GM23338 (cell line): ENCODE measurements around the gene EREG. TPM values are rescaled to one million over a fixed set of nuclear protein-coding genes. Genes with fewer than 3 reads are reported as not detected.

ENCODE experiments used
- ATAC-seq: fragments of 200-7000 bp; cut with Tn5 transposase; 3 replicates; pipeline ENCODE4 v1.9.1; 2020
- DNase-seq: peaks from one replicate; pipeline ENCODE4 v3.0.0-alpha.2; 2015; ENCODE audit warnings: low spot score
- H2AFZ ChIP-seq: fragments of 200-600 bp; sonication (generic); 2 replicates; pipeline ENCODE4 v1.8.0; 2016; ENCODE audit warnings: antibody characterized with exemption, mild to moderate bottlenecking, moderate library complexity
- H3F3A ChIP-seq: fragments of 200-600 bp; sonication (generic); replicated peaks from 2 replicates; pipeline ENCODE4 v1.8.0; 2017; ENCODE audit warnings: antibody characterized with exemption, mixed run types, low read depth
- H3K27ac ChIP-seq: fragments of 200-600 bp; sonication (generic); 2 replicates; pipeline ENCODE4 v1.6.1; 2016; ENCODE audit warnings: low read depth
- H3K27me3 ChIP-seq: fragments of 200-600 bp; sonication (generic); 2 replicates; pipeline ENCODE4 v1.8.0; 2016; ENCODE audit warnings: mild to moderate bottlenecking, mixed run types, moderate library complexity; ENCODE audit not compliant: insufficient read depth
- H3K36me3 ChIP-seq: fragments of 200-600 bp; sonication (generic); 2 replicates; pipeline ENCODE4 v1.8.0; 2016; ENCODE audit warnings: mild to moderate bottlenecking; ENCODE audit not compliant: insufficient read depth
- H3K4me1 ChIP-seq: fragments of 200-600 bp; sonication (generic); 2 replicates; pipeline ENCODE4 v1.8.0; 2016; ENCODE audit warnings: mild to moderate bottlenecking, moderate library complexity; ENCODE audit not compliant: insufficient read depth
- H3K4me2 ChIP-seq: fragments of 200-600 bp; sonication (generic); 2 replicates; pipeline ENCODE4 v1.7.1; 2017; ENCODE audit warnings: mixed run types
- H3K4me3 ChIP-seq: fragments of 200-600 bp; sonication (generic); 2 replicates; pipeline ENCODE4 v1.6.1; 2016; ENCODE audit warnings: mixed run types
- H3K79me2 ChIP-seq: fragments of 200-600 bp; sonication (generic); replicated peaks from 2 replicates; pipeline ENCODE4 v1.8.0; 2017; ENCODE audit warnings: mild to moderate bottlenecking; ENCODE audit not compliant: insufficient read depth
- H3K9me2 ChIP-seq: fragments of 200-600 bp; sonication (generic); 2 replicates; pipeline ENCODE4 v1.8.0; 2017; ENCODE audit not compliant: insufficient read depth
- H4K20me1 ChIP-seq: fragments of 200-600 bp; sonication (generic); replicated peaks from 2 replicates; pipeline ENCODE4 v1.8.0; 2017; ENCODE audit warnings: mild to moderate bottlenecking; ENCODE audit not compliant: insufficient read depth
- H3K27ac Mint-ChIP-seq: 2 replicates; pipeline ENCODE4 v1.8.0; 2020; ENCODE audit warnings: inconsistent platforms, mild to moderate bottlenecking, moderate library complexity, mixed read lengths
- H3K27me3 Mint-ChIP-seq: 3 replicates; pipeline ENCODE4 v1.8.0; 2022; ENCODE audit warnings: low read depth, mild to moderate bottlenecking, moderate library complexity, mixed read lengths, inconsistent platforms; ENCODE audit not compliant: insufficient read depth, poor library complexity
- H3K36me3 Mint-ChIP-seq: 3 replicates; pipeline ENCODE4 v1.8.0; 2021; ENCODE audit warnings: low read depth, mild to moderate bottlenecking, inconsistent platforms, moderate library complexity, mixed read lengths
- H3K4me1 Mint-ChIP-seq: 3 replicates; pipeline ENCODE4 v1.8.0; 2020; ENCODE audit warnings: mild to moderate bottlenecking, inconsistent platforms, mixed read lengths
- H3K4me3 Mint-ChIP-seq: 3 replicates; pipeline ENCODE4 v1.8.0; 2021; ENCODE audit warnings: moderate library complexity, mild to moderate bottlenecking, inconsistent platforms, mixed read lengths
- H3K9me3 Mint-ChIP-seq: 3 replicates; pipeline ENCODE4 v1.8.0; 2020; ENCODE audit warnings: moderate library complexity, mild to moderate bottlenecking, inconsistent platforms, mixed read lengths
- EZH2 ChIP-seq: fragments of 200-600 bp; sonication (generic); IDR thresholded peaks from one replicate; pipeline ENCODE4 v1.8.0; 2017; ENCODE audit warnings: antibody characterized with exemption, mild to moderate bottlenecking, low read depth; ENCODE audit not compliant: unreplicated experiment
- EZH2phosphoT487 ChIP-seq: fragments of 200-600 bp; sonication (generic); IDR thresholded peaks from one replicate; pipeline ENCODE4 v1.8.1; 2018; ENCODE audit warnings: antibody characterized with exemption; ENCODE audit not compliant: unreplicated experiment
- NANOG ChIP-seq: IDR thresholded peaks from 2 replicates; pipeline ENCODE4 v1.6.1; 2016; ENCODE audit warnings: antibody characterized with exemption, borderline replicate concordance
- POLR2AphosphoS5 ChIP-seq: IDR thresholded peaks from 2 replicates; pipeline ENCODE4 v1.6.1; 2016; ENCODE audit warnings: antibody characterized with exemption, low read depth
- STAT1 ChIP-seq: IDR thresholded peaks from one replicate; pipeline ENCODE4 v1.6.1; 2016; ENCODE audit warnings: antibody characterized with exemption; ENCODE audit not compliant: unreplicated experiment
- ZNF114 ChIP-seq: fragments of 250-450 bp; sonication (Bioruptor Pico); IDR thresholded peaks from 2 replicates; pipeline ENCODE4 v1.5.0; 2020; ENCODE audit warnings: mild to moderate bottlenecking, moderate library complexity
- ZNF331 ChIP-seq: fragments of 250-450 bp; sonication (Bioruptor Pico); IDR thresholded peaks from 2 replicates; pipeline ENCODE4 v1.5.0; 2020; ENCODE audit warnings: low read depth, mild to moderate bottlenecking, moderate library complexity
- polyA plus RNA-seq: library from polyadenylated mRNA; unstranded; fragments of >200 nt; fragmentation: Nextera tagmentation; extraction: Ambion mirVana; gene quantifications from 2 replicates; pipeline ENCODE4 v1.2.1, GENCODE V29; 2016
- total RNA-seq: library from RNA; depleted of rRNA; stranded (reverse); fragments of >200 nt; shearing (Covaris generic); gene quantifications from 2 replicates; pipeline ENCODE4 v1.2.3, GENCODE V29; 2014
- TF ChIP-seq, protein P1 (sequence below): fragments of 250-450 bp; sonication (Bioruptor Pico); IDR thresholded peaks from 2 replicates; pipeline ENCODE4 v1.5.0; 2020; ENCODE audit warnings: mild to moderate bottlenecking, moderate library complexity
- TF ChIP-seq, protein P2 (sequence below), 2 experiments: fragments of 200-600 bp in 1 of 2; sonication (generic) in 1 of 2; conservative IDR thresholded peaks; 2 replicates each; pipeline versions ENCODE4 v1.5.1 to v1.6.1; 2016 to 2017; ENCODE audit warnings: antibody characterized with exemption in 2 of 2, low read depth in 2 of 2, mild to moderate bottlenecking in 2 of 2, moderate library complexity in 1 of 2
- TF ChIP-seq, protein P3 (sequence below): IDR thresholded peaks from one replicate; pipeline ENCODE4 v1.6.1; 2018; ENCODE audit warnings: antibody characterized with exemption; ENCODE audit not compliant: unreplicated experiment

EREG gene
- total and polyA plus RNA-seq, 2 experiments from 2014 or later, result not detected

DNA sequence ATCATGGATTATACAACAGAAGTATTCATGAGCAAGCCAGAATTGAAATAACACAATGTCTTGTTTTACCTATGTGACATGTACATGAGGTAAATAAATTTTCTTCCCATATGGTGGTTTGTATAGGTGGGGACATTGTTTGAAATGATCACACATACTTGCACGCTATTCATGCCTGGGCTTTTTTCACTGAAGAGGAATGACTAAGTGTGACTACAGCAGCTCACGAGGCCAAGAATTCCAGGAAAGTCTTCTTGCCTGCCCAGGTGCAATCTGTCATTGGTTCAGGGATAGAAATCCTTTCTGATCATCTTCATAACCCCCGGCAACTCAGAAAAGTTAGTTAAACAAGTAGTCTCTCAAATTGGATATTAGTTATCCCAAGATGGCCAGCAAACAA lies 43.7 kb downstream of the EREG start:
- Mint-ChIP-seq H3K9me3 (no peaks in the 10 kb centered on the region), H3K27ac (0 out of 2 replicates have a peak overlapping the region, but pooled peaks have one; percentile 9), H3K4me1 (peaks cover 16% of the 10 kb centered on the region), H3K27me3 (no peaks in the 10 kb centered on the region), H3K4me3 (no peak overlapping the region), H3K36me3 (no peaks in the 10 kb centered on the region)
- H3K27ac ChIP-seq, result no peak overlapping the region
- no peak overlapping the region for H3K4me3 ChIP-seq
- DNase-seq (no peak), ATAC-seq (no peak)
- no peaks in the 10 kb centered on the region for H3F3A ChIP-seq
- no peaks in the 10 kb centered on the region for H3K79me2 ChIP-seq
- H3K4me1 ChIP-seq, result peaks cover 21% of the 10 kb centered on the region
- no peak overlapping the region for H3K4me2 ChIP-seq
- no peak overlapping the region for H2AFZ ChIP-seq
- H3K9me2 ChIP-seq, result no peaks in the 10 kb centered on the region
- H4K20me1 ChIP-seq, result no peaks in the 10 kb centered on the region
- H3K36me3 ChIP-seq, result no peaks in the 10 kb centered on the region
- TF ChIP-seq, protein P1, sequence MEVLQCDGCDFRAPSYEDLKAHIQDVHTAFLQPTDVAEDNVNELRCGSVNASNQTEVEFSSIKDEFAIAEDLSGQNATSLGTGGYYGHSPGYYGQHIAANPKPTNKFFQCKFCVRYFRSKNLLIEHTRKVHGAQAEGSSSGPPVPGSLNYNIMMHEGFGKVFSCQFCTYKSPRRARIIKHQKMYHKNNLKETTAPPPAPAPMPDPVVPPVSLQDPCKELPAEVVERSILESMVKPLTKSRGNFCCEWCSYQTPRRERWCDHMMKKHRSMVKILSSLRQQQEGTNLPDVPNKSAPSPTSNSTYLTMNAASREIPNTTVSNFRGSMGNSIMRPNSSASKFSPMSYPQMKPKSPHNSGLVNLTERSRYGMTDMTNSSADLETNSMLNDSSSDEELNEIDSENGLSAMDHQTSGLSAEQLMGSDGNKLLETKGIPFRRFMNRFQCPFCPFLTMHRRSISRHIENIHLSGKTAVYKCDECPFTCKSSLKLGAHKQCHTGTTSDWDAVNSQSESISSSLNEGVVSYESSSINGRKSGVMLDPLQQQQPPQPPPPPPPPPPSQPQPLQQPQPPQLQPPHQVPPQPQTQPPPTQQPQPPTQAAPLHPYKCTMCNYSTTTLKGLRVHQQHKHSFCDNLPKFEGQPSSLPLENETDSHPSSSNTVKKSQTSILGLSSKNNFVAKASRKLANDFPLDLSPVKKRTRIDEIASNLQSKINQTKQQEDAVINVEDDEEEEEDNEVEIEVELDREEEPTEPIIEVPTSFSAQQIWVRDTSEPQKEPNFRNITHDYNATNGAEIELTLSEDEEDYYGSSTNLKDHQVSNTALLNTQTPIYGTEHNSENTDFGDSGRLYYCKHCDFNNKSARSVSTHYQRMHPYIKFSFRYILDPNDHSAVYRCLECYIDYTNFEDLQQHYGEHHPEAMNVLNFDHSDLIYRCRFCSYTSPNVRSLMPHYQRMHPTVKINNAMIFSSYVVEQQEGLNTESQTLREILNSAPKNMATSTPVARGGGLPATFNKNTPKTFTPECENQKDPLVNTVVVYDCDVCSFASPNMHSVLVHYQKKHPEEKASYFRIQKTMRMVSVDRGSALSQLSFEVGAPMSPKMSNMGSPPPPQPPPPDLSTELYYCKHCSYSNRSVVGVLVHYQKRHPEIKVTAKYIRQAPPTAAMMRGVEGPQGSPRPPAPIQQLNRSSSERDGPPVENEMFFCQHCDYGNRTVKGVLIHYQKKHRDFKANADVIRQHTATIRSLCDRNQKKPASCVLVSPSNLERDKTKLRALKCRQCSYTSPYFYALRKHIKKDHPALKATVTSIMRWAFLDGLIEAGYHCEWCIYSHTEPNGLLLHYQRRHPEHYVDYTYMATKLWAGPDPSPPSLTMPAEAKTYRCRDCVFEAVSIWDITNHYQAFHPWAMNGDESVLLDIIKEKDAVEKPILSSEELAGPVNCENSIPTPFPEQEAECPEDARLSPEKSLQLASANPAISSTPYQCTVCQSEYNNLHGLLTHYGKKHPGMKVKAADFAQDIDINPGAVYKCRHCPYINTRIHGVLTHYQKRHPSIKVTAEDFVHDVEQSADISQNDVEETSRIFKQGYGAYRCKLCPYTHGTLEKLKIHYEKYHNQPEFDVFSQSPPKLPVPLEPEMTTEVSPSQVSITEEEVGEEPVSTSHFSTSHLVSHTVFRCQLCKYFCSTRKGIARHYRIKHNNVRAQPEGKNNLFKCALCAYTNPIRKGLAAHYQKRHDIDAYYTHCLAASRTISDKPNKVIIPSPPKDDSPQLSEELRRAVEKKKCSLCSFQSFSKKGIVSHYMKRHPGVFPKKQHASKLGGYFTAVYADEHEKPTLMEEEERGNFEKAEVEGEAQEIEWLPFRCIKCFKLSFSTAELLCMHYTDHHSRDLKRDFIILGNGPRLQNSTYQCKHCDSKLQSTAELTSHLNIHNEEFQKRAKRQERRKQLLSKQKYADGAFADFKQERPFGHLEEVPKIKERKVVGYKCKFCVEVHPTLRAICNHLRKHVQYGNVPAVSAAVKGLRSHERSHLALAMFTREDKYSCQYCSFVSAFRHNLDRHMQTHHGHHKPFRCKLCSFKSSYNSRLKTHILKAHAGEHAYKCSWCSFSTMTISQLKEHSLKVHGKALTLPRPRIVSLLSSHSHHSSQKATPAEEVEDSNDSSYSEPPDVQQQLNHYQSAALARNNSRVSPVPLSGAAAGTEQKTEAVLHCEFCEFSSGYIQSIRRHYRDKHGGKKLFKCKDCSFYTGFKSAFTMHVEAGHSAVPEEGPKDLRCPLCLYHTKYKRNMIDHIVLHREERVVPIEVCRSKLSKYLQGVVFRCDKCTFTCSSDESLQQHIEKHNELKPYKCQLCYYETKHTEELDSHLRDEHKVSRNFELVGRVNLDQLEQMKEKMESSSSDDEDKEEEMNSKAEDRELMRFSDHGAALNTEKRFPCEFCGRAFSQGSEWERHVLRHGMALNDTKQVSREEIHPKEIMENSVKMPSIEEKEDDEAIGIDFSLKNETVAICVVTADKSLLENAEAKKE (CRISPR knock-in tag), result no peak
- no peak for TF ChIP-seq STAT1
- no peak for TF ChIP-seq NANOG
- TF ChIP-seq, protein P2, sequence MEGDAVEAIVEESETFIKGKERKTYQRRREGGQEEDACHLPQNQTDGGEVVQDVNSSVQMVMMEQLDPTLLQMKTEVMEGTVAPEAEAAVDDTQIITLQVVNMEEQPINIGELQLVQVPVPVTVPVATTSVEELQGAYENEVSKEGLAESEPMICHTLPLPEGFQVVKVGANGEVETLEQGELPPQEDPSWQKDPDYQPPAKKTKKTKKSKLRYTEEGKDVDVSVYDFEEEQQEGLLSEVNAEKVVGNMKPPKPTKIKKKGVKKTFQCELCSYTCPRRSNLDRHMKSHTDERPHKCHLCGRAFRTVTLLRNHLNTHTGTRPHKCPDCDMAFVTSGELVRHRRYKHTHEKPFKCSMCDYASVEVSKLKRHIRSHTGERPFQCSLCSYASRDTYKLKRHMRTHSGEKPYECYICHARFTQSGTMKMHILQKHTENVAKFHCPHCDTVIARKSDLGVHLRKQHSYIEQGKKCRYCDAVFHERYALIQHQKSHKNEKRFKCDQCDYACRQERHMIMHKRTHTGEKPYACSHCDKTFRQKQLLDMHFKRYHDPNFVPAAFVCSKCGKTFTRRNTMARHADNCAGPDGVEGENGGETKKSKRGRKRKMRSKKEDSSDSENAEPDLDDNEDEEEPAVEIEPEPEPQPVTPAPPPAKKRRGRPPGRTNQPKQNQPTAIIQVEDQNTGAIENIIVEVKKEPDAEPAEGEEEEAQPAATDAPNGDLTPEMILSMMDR (conservative IDR thresholded peaks at IDR 0.05; ENCODE audit: low read depth in 2 of 2), result no peak
- no peak for TF ChIP-seq EZH2phosphoT487
- no peak for TF ChIP-seq EZH2
- no peak for TF ChIP-seq ZNF114 (CRISPR knock-in tag)
- no peak for TF ChIP-seq POLR2AphosphoS5
- no peak for TF ChIP-seq ZNF331 (CRISPR knock-in tag)
- TF ChIP-seq, protein P3, sequence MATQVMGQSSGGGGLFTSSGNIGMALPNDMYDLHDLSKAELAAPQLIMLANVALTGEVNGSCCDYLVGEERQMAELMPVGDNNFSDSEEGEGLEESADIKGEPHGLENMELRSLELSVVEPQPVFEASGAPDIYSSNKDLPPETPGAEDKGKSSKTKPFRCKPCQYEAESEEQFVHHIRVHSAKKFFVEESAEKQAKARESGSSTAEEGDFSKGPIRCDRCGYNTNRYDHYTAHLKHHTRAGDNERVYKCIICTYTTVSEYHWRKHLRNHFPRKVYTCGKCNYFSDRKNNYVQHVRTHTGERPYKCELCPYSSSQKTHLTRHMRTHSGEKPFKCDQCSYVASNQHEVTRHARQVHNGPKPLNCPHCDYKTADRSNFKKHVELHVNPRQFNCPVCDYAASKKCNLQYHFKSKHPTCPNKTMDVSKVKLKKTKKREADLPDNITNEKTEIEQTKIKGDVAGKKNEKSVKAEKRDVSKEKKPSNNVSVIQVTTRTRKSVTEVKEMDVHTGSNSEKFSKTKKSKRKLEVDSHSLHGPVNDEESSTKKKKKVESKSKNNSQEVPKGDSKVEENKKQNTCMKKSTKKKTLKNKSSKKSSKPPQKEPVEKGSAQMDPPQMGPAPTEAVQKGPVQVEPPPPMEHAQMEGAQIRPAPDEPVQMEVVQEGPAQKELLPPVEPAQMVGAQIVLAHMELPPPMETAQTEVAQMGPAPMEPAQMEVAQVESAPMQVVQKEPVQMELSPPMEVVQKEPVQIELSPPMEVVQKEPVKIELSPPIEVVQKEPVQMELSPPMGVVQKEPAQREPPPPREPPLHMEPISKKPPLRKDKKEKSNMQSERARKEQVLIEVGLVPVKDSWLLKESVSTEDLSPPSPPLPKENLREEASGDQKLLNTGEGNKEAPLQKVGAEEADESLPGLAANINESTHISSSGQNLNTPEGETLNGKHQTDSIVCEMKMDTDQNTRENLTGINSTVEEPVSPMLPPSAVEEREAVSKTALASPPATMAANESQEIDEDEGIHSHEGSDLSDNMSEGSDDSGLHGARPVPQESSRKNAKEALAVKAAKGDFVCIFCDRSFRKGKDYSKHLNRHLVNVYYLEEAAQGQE, result no peak
- no peaks in the 10 kb centered on the region for H3K27me3 ChIP-seq
